GM10266 (cell line): ENCODE results near the gene KNTC1.

Experiments
- DNase-seq: peaks from one replicate; pipeline ENCODE4 v3.0.0; 2012; ENCODE audit errors: extremely low spot score
- CTCF ChIP-seq: IDR thresholded peaks from 2 replicates; pipeline ENCODE4 v1.5.1; 2012; ENCODE audit warnings: mild to moderate bottlenecking, low read depth; ENCODE audit not compliant: control insufficient read depth, insufficient read depth; ENCODE audit errors: missing control alignments

The KNTC1 gene

GRCh38 chr12:122516544-122517361 lies 10.3 kb upstream of the KNTC1 start:
- DNase-seq, result no peak
- no peak for TF ChIP-seq CTCF

GRCh38 chr12:122517877-122518276 lies 9.2 kb upstream of the KNTC1 start:
- no peak for DNase-seq
- no peak for TF ChIP-seq CTCF

- no peak for TF ChIP-seq CTCF
- DNase-seq, result no peak
Measured at GRCh38 chr12:122518908-122519307, 8.1 kb upstream of the KNTC1 start.

- DNase-seq, result no peak
Measured at GRCh38 chr12:122519418-122519817, 7.6 kb upstream of the KNTC1 start.

GRCh38 chr12:122520676-122521075 lies 6.4 kb upstream of the KNTC1 start:
- no peak for DNase-seq
- TF ChIP-seq CTCF, result no peak

More at GRCh38 chr12:122519418-122519817, 7.6 kb upstream of the KNTC1 start:
- TF ChIP-seq CTCF, result no peak

- no peak for DNase-seq
- TF ChIP-seq CTCF, result no peak
Measured at GRCh38 chr12:122523280-122523679, 3.8 kb upstream of the KNTC1 start.
